HCT116 (cell line): ENCODE data around the gene ETF1. TPM values are rescaled to one million over a fixed set of nuclear protein-coding genes. Genes with fewer than 3 reads are reported as not detected.

Experiments
- ATAC-seq: fragments of 200-7000 bp; cut with Tn5 transposase; 2 replicates; pipeline ENCODE4 v1.9.1; 2020; ENCODE audit warnings: mild to moderate bottlenecking, moderate library complexity
- Bru-seq: library from RNA; stranded (reverse); fragments of 400-500 nt; gene quantifications from one replicate; lab custom pipeline; 2021; lab: Mats Ljungman, UMichigan
- BruChase-seq, 2 experiments: library from RNA; stranded (reverse); fragments of 400-500 nt; gene quantifications; one replicate each; lab custom pipeline; 2021; lab: Mats Ljungman, UMichigan
- BruUV-seq: library from RNA; stranded (reverse); fragments of 400-500 nt; replicated peaks from 2 replicates; lab custom pipeline; 2021; lab: Mats Ljungman, UMichigan
- CTCF ChIA-PET: fragments of 300-600 bp; sonication (Branson Sonifier 250); formaldehyde crosslinking; loops from one replicate; lab custom pipeline; 2021; ENCODE audit warnings: antibody characterized with exemption; lab: Charles Lee
- POLR2A ChIA-PET: fragments of 300-600, 350-600 bp; sonication (Branson Sonifier 250); formaldehyde crosslinking; loops from one replicate; lab custom pipeline; 2021; ENCODE audit warnings: antibody characterized with exemption; lab: Charles Lee
- RAD21 ChIA-PET, 2 experiments: fragments of 300-600 bp; sonication (Branson Sonifier 250); formaldehyde crosslinking; loops; one replicate each; lab custom pipeline; 2023; ENCODE audit warnings: low total read pairs in 2 of 2; ENCODE audit not compliant: uncharacterized antibody in 2 of 2, unreplicated experiment in 2 of 2, low non-redundant PET in 1 of 2; lab: Charles Lee
- DNase-seq: peaks from one replicate; pipeline ENCODE4 v3.0.0-alpha.2; 2010; ENCODE audit warnings: low read depth, low spot score
- H2AFZ ChIP-seq: fragments of 200-600 bp; shearing (Covaris generic), sonication (generic); 2 replicates; pipeline ENCODE4 v1.6.1; 2017; ENCODE audit warnings: low read depth, mixed run types, mixed read lengths, antibody characterized with exemption, low read length; ENCODE audit not compliant: poor library complexity, severe bottlenecking
- H3K27ac ChIP-seq: 2 replicates; pipeline ENCODE4 v1.5.1; 2012; ENCODE audit warnings: low read depth, low read length
- H3K27me3 ChIP-seq: fragments of 200-600 bp; sonication (generic); 2 replicates; pipeline ENCODE4 v1.6.1; 2016; ENCODE audit warnings: mixed run types, low read length, mixed read lengths; ENCODE audit not compliant: insufficient read depth
- H3K36me3 ChIP-seq, 2 experiments: fragments of 200-500 bp in 1 of 2; fragments of 200-600 bp in 1 of 2; sonication (Bioruptor generic) in 1 of 2; sonication (generic) in 1 of 2; 2 replicates each; pipeline versions ENCODE4 v1.5.1 to v1.6.1; 2014 to 2016; ENCODE audit warnings: low read length in 2 of 2, inconsistent platforms in 1 of 2, mixed read lengths in 1 of 2, mixed run types in 1 of 2; ENCODE audit not compliant: insufficient read depth in 2 of 2, control insufficient read depth in 1 of 2
- H3K4me1 ChIP-seq, 2 experiments: fragments of 200-600 bp in 1 of 2; sonication (generic) in 1 of 2; 2 replicates each; pipeline versions ENCODE4 v1.5.1 to v1.6.1; 2012 to 2017; ENCODE audit warnings: low read length in 2 of 2, inconsistent platforms in 1 of 2, mild to moderate bottlenecking in 1 of 2, mixed read lengths in 1 of 2, mixed run types in 1 of 2, moderate library complexity in 1 of 2; ENCODE audit not compliant: insufficient read depth in 2 of 2, control insufficient read depth in 1 of 2
- H3K4me2 ChIP-seq: fragments of 200-600 bp; sonication (generic); 2 replicates; pipeline ENCODE4 v1.6.1; 2017; ENCODE audit warnings: mixed run types, low read length, mixed read lengths
- H3K4me3 ChIP-seq, 2 experiments: fragments of 200-600 bp in 1 of 2; sonication (generic) in 1 of 2; replicated peaks in 1 of 2; 2 replicates each; pipeline ENCODE4 v1.5.1; 2011 to 2016; ENCODE audit warnings: low read length in 2 of 2, control low read depth in 1 of 2, low read depth in 1 of 2, mild to moderate bottlenecking in 1 of 2, mixed read lengths in 1 of 2, mixed run types in 1 of 2
- H3K79me2 ChIP-seq: fragments of 200-600 bp; sonication (generic); 2 replicates; pipeline ENCODE4 v1.6.1; 2017; ENCODE audit warnings: mild to moderate bottlenecking, mixed run types, low read length, moderate library complexity, mixed read lengths; ENCODE audit not compliant: insufficient read depth
- H3K9ac ChIP-seq: fragments of 200-600 bp; sonication (generic); 2 replicates; pipeline ENCODE4 v1.6.1; 2016; ENCODE audit warnings: low read length, mixed read lengths
- H3K9me2 ChIP-seq: fragments of 200-600 bp; sonication (generic), shearing (Covaris generic); 2 replicates; pipeline ENCODE4 v1.6.1; 2017; ENCODE audit warnings: mixed run types, mild to moderate bottlenecking, moderate library complexity; ENCODE audit not compliant: insufficient read depth
- H3K9me3 ChIP-seq, 2 experiments: fragments of 200-500 bp in 1 of 2; fragments of 200-600 bp in 1 of 2; sonication (Bioruptor generic) in 1 of 2; sonication (generic) in 1 of 2; 2 replicates each; pipeline ENCODE4 v1.6.1; 2014 to 2017; ENCODE audit warnings: low read length in 2 of 2, mixed read lengths in 2 of 2, inconsistent platforms in 1 of 2, low read depth in 1 of 2, mild to moderate bottlenecking in 1 of 2, mixed run types in 1 of 2, moderate library complexity in 1 of 2; ENCODE audit not compliant: control insufficient read depth in 1 of 2, insufficient read depth in 1 of 2
- H4K20me1 ChIP-seq: fragments of 200-600 bp; sonication (generic), shearing (Covaris generic); 2 replicates; pipeline ENCODE4 v1.6.1; 2017; ENCODE audit warnings: mixed run types, mild to moderate bottlenecking, moderate library complexity; ENCODE audit not compliant: insufficient read depth
- ATF3 ChIP-seq: IDR thresholded peaks from 2 replicates; pipeline ENCODE4 v1.6.1; 2012
- CEBPB ChIP-seq: IDR thresholded peaks from 2 replicates; pipeline ENCODE4 v1.6.1; 2012; ENCODE audit warnings: low read depth
- ELF1 ChIP-seq: IDR thresholded peaks from 2 replicates; pipeline ENCODE4 v1.6.1; 2012; ENCODE audit warnings: low read depth, borderline replicate concordance
- EZH2 ChIP-seq: fragments of 200-600 bp; sonication (generic); IDR thresholded peaks from 2 replicates; pipeline ENCODE4 v1.6.1; 2017; ENCODE audit warnings: antibody characterized with exemption, mixed run types
- EZH2phosphoT487 ChIP-seq: fragments of 200-600 bp; IDR thresholded peaks from 2 replicates; pipeline ENCODE4 v1.6.1; 2018; ENCODE audit warnings: antibody characterized with exemption, borderline replicate concordance
- JUND ChIP-seq: IDR thresholded peaks from 2 replicates; pipeline ENCODE4 v1.6.1; 2012
- MAX ChIP-seq: IDR thresholded peaks from 2 replicates; pipeline ENCODE4 v1.6.1; 2012
- POLR2A ChIP-seq: IDR thresholded peaks from 2 replicates; pipeline ENCODE4 v1.7.0; 2011; ENCODE audit warnings: borderline replicate concordance; ENCODE audit not compliant: insufficient read depth, insufficient read length; ENCODE audit errors: extremely low read depth
- POLR2AphosphoS5 ChIP-seq: IDR thresholded peaks from 2 replicates; pipeline ENCODE4 v1.6.1; 2011; ENCODE audit warnings: mild to moderate bottlenecking, low read depth, low read length, moderate library complexity
- RAD21 ChIP-seq: IDR thresholded peaks from 2 replicates; pipeline ENCODE4 v1.6.1; 2012; ENCODE audit warnings: low read depth, mild to moderate bottlenecking
- REST ChIP-seq: IDR thresholded peaks from 2 replicates; pipeline ENCODE4 v1.6.1; 2012; ENCODE audit warnings: low read depth
- SIN3A ChIP-seq: IDR thresholded peaks from 2 replicates; pipeline ENCODE4 v1.6.1; 2012; ENCODE audit warnings: low read depth
- SP1 ChIP-seq: IDR thresholded peaks from 2 replicates; pipeline ENCODE4 v1.6.1; 2012; ENCODE audit warnings: low read depth
- SRF ChIP-seq: IDR thresholded peaks from 2 replicates; pipeline ENCODE4 v1.6.1; 2012; ENCODE audit warnings: low read depth
- TCF7L2 ChIP-seq: IDR thresholded peaks from 2 replicates; pipeline ENCODE4 v1.7.0; 2011; ENCODE audit warnings: borderline replicate concordance, inconsistent platforms; ENCODE audit not compliant: insufficient read depth, insufficient read length; ENCODE audit errors: extremely low read depth
- YY1 ChIP-seq: IDR thresholded peaks from 2 replicates; pipeline ENCODE4 v1.6.1; 2011; ENCODE audit warnings: low read length, low read depth, moderate library complexity, mild to moderate bottlenecking; ENCODE audit not compliant: insufficient replicate concordance; ENCODE audit errors: extremely low read depth
- ZBTB33 ChIP-seq: IDR thresholded peaks from 2 replicates; pipeline ENCODE4 v1.6.1; 2011; ENCODE audit warnings: mild to moderate bottlenecking, low read length, moderate library complexity; ENCODE audit not compliant: insufficient replicate concordance; ENCODE audit errors: extremely low read depth
- ZFX ChIP-seq: fragments of 450-650 bp; IDR thresholded peaks from 2 replicates; pipeline ENCODE4 v1.6.1; 2017
- intact Hi-C: fragments of 100-400 bp; cut with micrococcal nuclease; formaldehyde crosslinking; loops from 2 replicates; pipeline ENCODE4 v1.10.0; 2022
- long read RNA-seq: library from polyadenylated mRNA; unstranded; transcript quantifications from one replicate; pipeline ENCODE4 v2.0.0, GENCODE V29; 2021; ENCODE audit not compliant: unreplicated experiment
- polyA plus RNA-seq: library from polyadenylated mRNA; unstranded; fragments of >200 nt; gene quantifications from 2 replicates; pipeline ENCODE4 v1.2.1, GENCODE V29; 2012; ENCODE audit warnings: missing spikeins
- total RNA-seq: library from RNA; stranded (reverse); gene quantifications from one replicate; pipeline ENCODE4 v1.2.1, GENCODE V29; 2021; ENCODE audit not compliant: unreplicated experiment

Gene ETF1
- 178 TPM for total RNA-seq
- polyA plus RNA-seq, result 64.7 and 84.1 TPM in 2 replicates
- percentile 97 among the genes with signal in this experiment for Bru-seq, nascent RNA
- BruChase-seq, experiment 1, labeled RNA remaining after a 6-hour chase, result percentile 99 among the genes with signal in this experiment
- percentile 97 among the genes with signal in this experiment for BruChase-seq, experiment 2, labeled RNA remaining after a 2-hour chase
- long read RNA-seq, transcript ETF1-201 (11 exons, 3,742 nt), result major isoform, 142 of 207 reads
- long read RNA-seq, partial matches to known transcripts, result 36 of 207 reads
- long read RNA-seq, other reads (novel, unspliced or antisense), result 26 of 207 reads

GRCh38 chr5:138542956-138543729 lies at the start of gene ETF1:
Gene ETF1, minus strand, starts transcription at chr5:138543236. Its CDS starts 318 bp downstream, at chr5:138542918.
- ChIA-PET CTCF (interaction anchor here (0.9 to 1.1 kb wide), 2 partner anchors 8 to 78 kb away, joined by 3 to 8 read pairs; partner anchors contain the start of gene EGR1), POLR2A (interaction anchor here (0.6 to 1.8 kb wide), 17 partner anchors 8 to 729 kb away, joined by 3 to 10 read pairs (median 4); partner anchors contain the start of genes EGR1, FAM53C and HSPA9), RAD21 (no interaction called here)
- Histone ChIP-seq H3K4me2 (peak within 1 kb of the TSS; percentile 97), H3K79me2 (peaks cover 95% of the 10 kb centered on the region), H3K27ac (peak within 1 kb of the TSS; percentile 78), H3K9me2 (no peaks in the 10 kb centered on the region), H3K4me1 (peaks cover 19 to 50% of the 10 kb centered on the region in 2 experiments; a peak in 3 of 4 replicates), H2AFZ (no peak within 1 kb of the TSS), H3K9ac (peak within 1 kb of the TSS; percentile 96), H3K9me3 (no peaks in the 10 kb centered on the region), H4K20me1 (peaks cover 34% of the 10 kb centered on the region; the same call in 1 of the 2 replicates), H3K36me3 (peaks cover 5 to 41% of the 10 kb centered on the region in 2 experiments; a peak in 3 of 4 replicates), H3K4me3 (peak within 1 kb of the TSS; percentile 84 to 97), H3K27me3 (no peaks in the 10 kb centered on the region)
- intact Hi-C loops, result loop anchor here (1.0 to 10.0 kb wide), 3 partner anchors 32 to 358 kb away; partner anchors contain the start of genes EGR1 and HSPA9
- DNase-seq (peak; percentile 97), ATAC-seq (peak; percentile 88)
- BruUV-seq, result no TSS peak
- TF ChIP-seq POLR2A, result peak; percentile 18
- TF ChIP-seq SIN3A, result no peak
- no peak for TF ChIP-seq SRF
- TF ChIP-seq SP1, result no peak
- TF ChIP-seq ZBTB33, result peak; percentile 95
- TF ChIP-seq EZH2, result no peak
- no peak for TF ChIP-seq RAD21
- no peak for TF ChIP-seq ELF1
- no peak for TF ChIP-seq EZH2phosphoT487
- TF ChIP-seq ZFX, result peak; percentile 80
- TF ChIP-seq YY1, result peak; percentile 42
- no peak for TF ChIP-seq JUND
- no peak for TF ChIP-seq CEBPB
- no peak for TF ChIP-seq REST
- TF ChIP-seq MAX, result no peak
- peak; percentile 51 for TF ChIP-seq TCF7L2
- TF ChIP-seq POLR2AphosphoS5, result peak; percentile 61
- no peak for TF ChIP-seq ATF3
